Keratinocyte (primary cell): ENCODE measurements around the gene PRXL2B. TPM values are rescaled to one million over a fixed set of nuclear protein-coding genes. Genes with fewer than 3 reads are reported as not detected.
A peak's percentile ranks its signal among the peaks of the same experiment; 100 is the strongest.

Source experiments
- DNase-seq: peaks from one replicate; pipeline ENCODE4 v3.0.0-alpha.2; 2011; ENCODE audit warnings: low read depth, missing footprints, low spot score
- FAIRE-seq: peaks from 2 replicates; lab custom pipeline; 2011; peaks lifted over from hg19 to GRCh38; lab: Jason Lieb, UNC
- H2AFZ ChIP-seq: 2 replicates; pipeline ENCODE4 v1.6.0; 2012; ENCODE audit warnings: low read length, control low read depth, inconsistent platforms; ENCODE audit not compliant: control insufficient read depth
- H3K27ac ChIP-seq: 2 replicates; pipeline ENCODE4 v1.5.1; 2011; ENCODE audit warnings: low read length; ENCODE audit not compliant: control insufficient read depth, insufficient read depth
- H3K27me3 ChIP-seq: 3 replicates; pipeline ENCODE4 v1.6.0; 2011; ENCODE audit warnings: low read length; ENCODE audit not compliant: control insufficient read depth, insufficient read depth; ENCODE audit errors: extremely low read depth
- H3K36me3 ChIP-seq, 2 experiments: 2 replicates in 1 of 2; 3 replicates in 1 of 2; pipeline ENCODE4 v1.5.1; 2011; ENCODE audit warnings: low read length in 2 of 2, mild to moderate bottlenecking in 1 of 2; ENCODE audit not compliant: control insufficient read depth in 2 of 2, insufficient read depth in 2 of 2; ENCODE audit errors: extremely low read depth in 1 of 2
- H3K4me1 ChIP-seq: 3 replicates; pipeline ENCODE4 v1.5.1; 2011; ENCODE audit warnings: low read length; ENCODE audit not compliant: control insufficient read depth, insufficient read depth; ENCODE audit errors: extremely low read depth
- H3K4me2 ChIP-seq: 3 replicates; pipeline ENCODE4 v1.6.0; 2011; ENCODE audit warnings: low read depth, low read length; ENCODE audit not compliant: control insufficient read depth, insufficient read depth; ENCODE audit errors: extremely low read depth
- H3K4me3 ChIP-seq, 3 experiments: fragments of 200-600 bp in 1 of 3; sonication (generic) in 1 of 3; 2 replicates in 2 of 3; 3 replicates in 1 of 3; pipeline ENCODE4 v1.5.1; 2011 to 2016; ENCODE audit warnings: low read length in 3 of 3, mild to moderate bottlenecking in 3 of 3, control low read depth in 2 of 3, inconsistent platforms in 1 of 3, low read depth in 1 of 3, mixed read lengths in 1 of 3, mixed run types in 1 of 3, moderate library complexity in 1 of 3; ENCODE audit not compliant: control insufficient read depth in 2 of 3, insufficient read depth in 2 of 3; ENCODE audit errors: extremely low read depth in 1 of 3
- H3K79me2 ChIP-seq: 2 replicates; pipeline ENCODE4 v1.6.0; 2012; ENCODE audit warnings: low read length; ENCODE audit not compliant: control insufficient read depth, insufficient read depth
- H3K9ac ChIP-seq: 3 replicates; pipeline ENCODE4 v1.6.0; 2011; ENCODE audit warnings: low read length; ENCODE audit not compliant: control insufficient read depth, insufficient read depth; ENCODE audit errors: extremely low read depth
- H3K9me1 ChIP-seq: 3 replicates; pipeline ENCODE4 v1.6.0; 2011; ENCODE audit warnings: low read length; ENCODE audit not compliant: control insufficient read depth, insufficient read depth; ENCODE audit errors: extremely low read depth
- H3K9me3 ChIP-seq: 2 replicates; pipeline ENCODE4 v1.5.1; 2012; ENCODE audit warnings: low read depth, low read length; ENCODE audit not compliant: control insufficient read depth
- H4K20me1 ChIP-seq: 3 replicates; pipeline ENCODE4 v1.6.0; 2011; ENCODE audit warnings: low read length; ENCODE audit not compliant: control insufficient read depth, insufficient read depth; ENCODE audit errors: extremely low read depth
- CTCF ChIP-seq, 3 experiments: IDR thresholded peaks in 1 of 3; conservative IDR thresholded peaks in 1 of 3; optimal IDR thresholded peaks in 1 of 3; 2 replicates in 2 of 3; 3 replicates in 1 of 3; pipeline versions ENCODE3 to v1.5.1; 2011; ENCODE audit warnings: low read length in 3 of 3, mild to moderate bottlenecking in 3 of 3, moderate library complexity in 2 of 3, control low read depth in 1 of 3, inconsistent platforms in 1 of 3; ENCODE audit not compliant: insufficient read depth in 2 of 3; ENCODE audit errors: extremely low read depth in 1 of 3
- EZH2 ChIP-seq: IDR thresholded peaks from one replicate; pipeline ENCODE4 v1.6.1; 2012; ENCODE audit warnings: inconsistent platforms, mild to moderate bottlenecking, low read length, moderate library complexity
- dilution Hi-C: fragments of 300-500 bp; cut with MboI; formaldehyde crosslinking; loops from one replicate; pipeline ENCODE4 v1.7.0; 2020; ENCODE audit warnings: low sequenced_read_pairs; ENCODE audit not compliant: extremely low pct_ligation_motif_present
- polyA minus RNA-seq, 3 experiments: library from RNA; depleted of rRNA, polyadenylated mRNA; stranded (reverse); fragments of >200 nt; gene quantifications; 1 replicate in 1 of 3; 2 replicates in 1 of 3; 3 replicates in 1 of 3; pipeline ENCODE4 v1.2.3, GENCODE V29; 2011
- polyA plus RNA-seq, 5 experiments: library from polyadenylated mRNA; depleted of rRNA in 3 of 5; stranded (reverse) in 3 of 5; stranded (forward) in 1 of 5; unstranded in 1 of 5; fragments of >200 nt; gene quantifications; 1 replicate in 1 of 5; 2 replicates in 3 of 5; 3 replicates in 1 of 5; pipeline versions ENCODE4 v1.2.1 to v1.2.3, GENCODE V29; 2011 to 2012; ENCODE audit warnings: missing spikeins in 2 of 5, low read depth in 1 of 5, low replicate concordance in 1 of 5

Gene PRXL2B
- polyA plus RNA-seq (11.4 to 18.6 TPM (median 16.8 TPM) in 3 replicates), polyA minus RNA-seq (11.2 to 15.5 TPM (median 13.1 TPM) in 3 replicates)
- polyA plus RNA-seq (2011; ENCODE audit: low read depth), result 4.8 TPM
- 15.9 and 23.0 TPM in 2 replicates for polyA plus RNA-seq (2011; cell fraction: cytosol; rRNA removed)
- 22.6 and 25.1 TPM in 2 replicates for polyA plus RNA-seq (2011; cell fraction: nucleus; rRNA removed)
- polyA plus RNA-seq (2012; ENCODE audit: low replicate concordance), result 5.9 and 23.1 TPM in 2 replicates
- 20.9 TPM for polyA minus RNA-seq (2011; cell fraction: cytosol; rRNA and poly(A)+ RNA removed)
- 8.9 and 10.9 TPM in 2 replicates for polyA minus RNA-seq (2011; cell fraction: nucleus; rRNA and poly(A)+ RNA removed)

GRCh38 chr1:2586154-2587070, at the start of gene PRXL2B:
TSS of gene PRXL2B (plus strand) at chr1:2586777. CDS start at chr1:2586886, 109 bp downstream.
- H3K79me2 ChIP-seq, result no peaks in the 10 kb centered on the region

GRCh38 chr1:2537784-2538115, 48.8 kb upstream of the PRXL2B start:
- Histone ChIP-seq H3K9ac (no peak overlapping the region), H3K4me1 (peaks cover 47% of the 10 kb centered on the region), H2AFZ (no peak overlapping the region), H3K4me3 (no peak overlapping the region), H3K27ac (no peak overlapping the region), H3K27me3 (no peaks in the 10 kb centered on the region), H3K36me3 (no peaks in the 10 kb centered on the region), H3K9me1 (no peaks in the 10 kb centered on the region), H3K79me2 (no peaks in the 10 kb centered on the region), H3K4me2 (no peak overlapping the region), H4K20me1 (no peaks in the 10 kb centered on the region), H3K9me3 (no peaks in the 10 kb centered on the region)
- TF ChIP-seq EZH2 (no peak), CTCF (optimal IDR thresholded peaks at IDR 0.05 in 1 of 3, IDR thresholded peaks at IDR 0.05 in 1 of 3, conservative IDR thresholded peaks at IDR 0.05 in 1 of 3; ENCODE audit: extremely low read depth in 1 of 3, insufficient read depth in 2 of 3, low read length in 3 of 3) (no peak)
- FAIRE-seq (no peak), DNase-seq (no peak)
- dilution Hi-C loops, result no loop called here

More at GRCh38 chr1:2586154-2587070, at the start of gene PRXL2B:
- dilution Hi-C loops, result no loop called here
- Histone ChIP-seq H3K4me3 (peak within 1 kb of the TSS; percentile 59 to 74 (median 70)), H4K20me1 (no peaks in the 10 kb centered on the region), H3K9me1 (no peaks in the 10 kb centered on the region), H3K4me1 (peaks cover 8% of the 10 kb centered on the region), H3K36me3 (no peaks in the 10 kb centered on the region), H3K4me2 (peak within 1 kb of the TSS; percentile 88), H3K9ac (peak within 1 kb of the TSS; percentile 65), H3K27me3 (peaks cover 3% of the 10 kb centered on the region), H3K9me3 (no peaks in the 10 kb centered on the region), H2AFZ (peak within 1 kb of the TSS; percentile 89), H3K27ac (peak within 1 kb of the TSS; percentile 11)
- TF ChIP-seq EZH2 (no peak), CTCF (optimal IDR thresholded peaks at IDR 0.05 in 1 of 3, IDR thresholded peaks at IDR 0.05 in 1 of 3, conservative IDR thresholded peaks at IDR 0.05 in 1 of 3; ENCODE audit: extremely low read depth in 1 of 3, insufficient read depth in 2 of 3, low read length in 3 of 3) (no peak)
- DNase-seq (peak; percentile 96), FAIRE-seq (peak; percentile 26)
